Stomach (tissue), 4 donors: ENCODE measurements around the gene KATNIP.

Experiments
- CTCF ChIP-seq, 7 experiments: fragments of 450-650 bp in 4 of 7; fragments of 200-600 bp in 3 of 7; sonication (generic) in 3 of 7; IDR thresholded peaks; one replicate each; pipeline ENCODE4 v1.5.1; 2016 to 2019; ENCODE audit warnings: antibody characterized with exemption in 7 of 7, control low read depth in 2 of 7, mild to moderate bottlenecking in 1 of 7
- POLR2A ChIP-seq, 4 donors: fragments of 450-650 bp; IDR thresholded peaks; one replicate each; pipeline ENCODE4 v1.6.1; 2016; ENCODE audit warnings: antibody characterized with exemption in 4 of 4, control low read depth in 2 of 4, mild to moderate bottlenecking in 1 of 4, moderate library complexity in 1 of 4

GRCh38 chr16:27558932-27559331 is 9.0 kb downstream of the KATNIP start:
- TF ChIP-seq CTCF (IDR thresholded peaks at IDR 0.05) (no peak), POLR2A (IDR thresholded peaks at IDR 0.05) (no peak)
